ENCODE data around the gene MGAT1. TPM values are rescaled to one million over a fixed set of nuclear protein-coding genes. Genes with fewer than 3 reads are reported as not detected.

MGAT1 gene
- total RNA-seq, 2 donors from 2014 or later: 76.2 to 101 TPM

DNA sequence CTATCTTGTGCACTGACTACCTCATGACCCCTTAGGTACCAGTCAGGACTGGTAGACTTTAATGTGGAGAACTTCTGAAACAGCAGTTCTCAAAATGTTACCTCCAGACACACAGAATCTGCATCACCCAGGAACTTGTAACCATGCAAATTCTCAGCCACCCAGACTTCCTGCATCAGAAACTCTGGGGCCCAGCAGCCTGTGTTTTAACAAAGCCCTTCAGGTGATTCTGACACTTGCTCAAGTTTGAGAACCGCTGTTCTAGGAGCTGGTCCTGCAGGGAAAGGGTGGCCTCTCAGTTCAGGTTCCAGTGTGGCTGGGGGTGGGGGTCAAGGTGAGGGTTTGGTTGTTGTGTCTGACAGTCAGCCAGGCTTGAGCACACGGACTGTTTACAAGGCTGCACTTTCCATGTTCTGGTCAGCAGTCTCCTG, 30.0 kb upstream of the MGAT1 start:
- Histone ChIP-seq H3K4me3 (ENCODE audit: low read length) (no peak overlapping the region), H3K27ac (ENCODE audit: low read depth, low read length) (no peak overlapping the region), H3K4me1 (ENCODE audit: control insufficient read depth, insufficient read depth, low read length) (no peaks in the 10 kb centered on the region), H3K9ac (ENCODE audit: extremely low read depth, low read length, poor library complexity, severe bottlenecking) (no peak overlapping the region), H3K36me3 (ENCODE audit: control insufficient read depth, insufficient read depth, low read length) (no peaks in the 10 kb centered on the region), H3K9me3 (ENCODE audit: control insufficient read depth, low read length) (peaks cover 24% of the 10 kb centered on the region), H3K27me3 (ENCODE audit: control insufficient read depth, insufficient read depth, low read length, poor library complexity, severe bottlenecking) (no peaks in the 10 kb centered on the region)
- no peak for DNase-seq
- Mint-ChIP-seq H3K9me3 (peaks cover 38% of the 10 kb centered on the region), H3K36me3 (ENCODE audit: low read depth) (peaks cover 28% of the 10 kb centered on the region), H3K27ac (no peak overlapping the region), H3K4me3 (peak overlapping the region; percentile 76), H3K4me1 (peaks cover 3% of the 10 kb centered on the region), H3K27me3 (ENCODE audit: insufficient read depth) (peaks cover 46% of the 10 kb centered on the region)
- 92% methylated on average over 2 of the region's 2 CpGs; no CpG with 5 or more reads in 1 of the 2 experiments for WGBS, 2 experiments (ENCODE audit: insufficient coverage in 1 of 2, insufficient read length in 1 of 2)
- TF ChIP-seq, protein P1, sequence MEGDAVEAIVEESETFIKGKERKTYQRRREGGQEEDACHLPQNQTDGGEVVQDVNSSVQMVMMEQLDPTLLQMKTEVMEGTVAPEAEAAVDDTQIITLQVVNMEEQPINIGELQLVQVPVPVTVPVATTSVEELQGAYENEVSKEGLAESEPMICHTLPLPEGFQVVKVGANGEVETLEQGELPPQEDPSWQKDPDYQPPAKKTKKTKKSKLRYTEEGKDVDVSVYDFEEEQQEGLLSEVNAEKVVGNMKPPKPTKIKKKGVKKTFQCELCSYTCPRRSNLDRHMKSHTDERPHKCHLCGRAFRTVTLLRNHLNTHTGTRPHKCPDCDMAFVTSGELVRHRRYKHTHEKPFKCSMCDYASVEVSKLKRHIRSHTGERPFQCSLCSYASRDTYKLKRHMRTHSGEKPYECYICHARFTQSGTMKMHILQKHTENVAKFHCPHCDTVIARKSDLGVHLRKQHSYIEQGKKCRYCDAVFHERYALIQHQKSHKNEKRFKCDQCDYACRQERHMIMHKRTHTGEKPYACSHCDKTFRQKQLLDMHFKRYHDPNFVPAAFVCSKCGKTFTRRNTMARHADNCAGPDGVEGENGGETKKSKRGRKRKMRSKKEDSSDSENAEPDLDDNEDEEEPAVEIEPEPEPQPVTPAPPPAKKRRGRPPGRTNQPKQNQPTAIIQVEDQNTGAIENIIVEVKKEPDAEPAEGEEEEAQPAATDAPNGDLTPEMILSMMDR (conservative IDR thresholded peaks at IDR 0.05): no peak

DNA sequence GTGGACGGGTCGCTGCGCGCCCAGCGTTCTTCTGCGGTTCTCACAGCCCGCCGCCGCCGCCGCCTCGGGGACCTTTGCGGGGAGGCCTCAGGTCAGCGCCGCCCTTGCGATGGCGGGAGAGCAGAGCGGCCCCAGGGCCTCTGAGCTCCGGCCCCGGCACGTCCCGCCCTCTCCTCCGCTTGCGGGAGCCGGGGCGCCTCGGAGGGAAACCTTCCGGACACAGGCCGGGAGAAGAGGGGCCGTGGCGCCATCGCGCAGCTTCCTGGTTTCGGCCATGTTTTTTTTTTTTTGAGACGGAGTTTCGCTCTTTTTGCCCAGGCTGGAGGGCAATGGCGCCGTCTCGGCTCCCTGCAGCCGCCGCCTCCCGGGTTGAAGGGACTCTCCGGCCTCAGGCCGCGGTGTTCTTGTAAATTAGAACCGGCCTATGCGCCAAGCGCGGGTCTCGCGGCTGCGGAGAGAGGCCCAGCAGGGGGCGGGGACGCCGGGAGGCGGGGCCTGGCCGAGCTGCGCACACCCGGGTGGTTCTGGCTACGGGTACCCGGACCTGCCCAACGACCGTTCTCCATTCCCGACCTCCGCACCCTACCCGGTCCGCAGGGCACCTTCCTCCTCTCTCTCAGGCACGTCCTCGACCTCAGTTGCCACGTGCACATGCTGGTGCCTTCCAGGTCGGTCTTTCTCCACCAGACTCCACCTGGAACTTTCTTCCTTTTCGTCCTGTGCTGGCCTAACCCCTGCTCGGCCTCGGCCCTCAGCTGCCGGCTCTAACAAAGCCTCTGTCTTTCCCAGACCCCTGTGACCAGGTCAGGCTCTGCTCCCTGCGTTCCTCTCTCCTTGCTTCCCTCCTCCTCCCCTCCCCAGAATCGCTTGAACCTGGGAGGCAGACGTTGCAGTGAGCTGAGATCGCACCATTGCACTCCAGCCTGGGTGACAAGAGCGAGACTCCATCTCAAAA, 28.8 kb upstream of the MGAT1 start:
- H3K9ac ChIP-seq (ENCODE audit: extremely low read depth, low read length, poor library complexity, severe bottlenecking): peak overlapping the region; percentile 75
- peak overlapping the region; percentile 81 for H3K4me3 ChIP-seq (ENCODE audit: low read length)
- TF ChIP-seq, protein P1 (conservative IDR thresholded peaks at IDR 0.05): peak; percentile 22
- peak; percentile 89 for DNase-seq
- no peaks in the 10 kb centered on the region for H3K4me1 ChIP-seq (ENCODE audit: control insufficient read depth, insufficient read depth, low read length)
- Mint-ChIP-seq H3K4me1 (no peaks in the 10 kb centered on the region), H3K9me3 (peaks cover 43% of the 10 kb centered on the region), H3K27me3 (ENCODE audit: insufficient read depth) (peaks cover 51% of the 10 kb centered on the region), H3K36me3 (ENCODE audit: low read depth) (peaks cover 28% of the 10 kb centered on the region), H3K27ac (peak overlapping the region; percentile 96), H3K4me3 (peak overlapping the region; percentile 76)
- peak overlapping the region; percentile 72 for H3K27ac ChIP-seq (ENCODE audit: low read depth, low read length)
- 8 to 9% methylated on average over 23 to 80 of the region's 80 CpGs for WGBS, 2 experiments (ENCODE audit: insufficient coverage in 1 of 2, insufficient read length in 1 of 2)
- no peaks in the 10 kb centered on the region for H3K27me3 ChIP-seq (ENCODE audit: control insufficient read depth, insufficient read depth, low read length, poor library complexity, severe bottlenecking)
- H3K36me3 ChIP-seq (ENCODE audit: control insufficient read depth, insufficient read depth, low read length): no peaks in the 10 kb centered on the region
- H3K9me3 ChIP-seq (ENCODE audit: control insufficient read depth, low read length): peaks cover 24% of the 10 kb centered on the region

GRCh38 chr5:180830253-180831138, 27.9 kb upstream of the MGAT1 start:
- Histone ChIP-seq H3K36me3 (ENCODE audit: control insufficient read depth, insufficient read depth, low read length) (no peaks in the 10 kb centered on the region), H3K4me3 (ENCODE audit: low read length) (peak overlapping the region; percentile 81), H3K4me1 (ENCODE audit: control insufficient read depth, insufficient read depth, low read length) (no peaks in the 10 kb centered on the region), H3K9me3 (ENCODE audit: control insufficient read depth, low read length) (peaks cover 24% of the 10 kb centered on the region), H3K27me3 (ENCODE audit: control insufficient read depth, insufficient read depth, low read length, poor library complexity, severe bottlenecking) (no peaks in the 10 kb centered on the region), H3K27ac (ENCODE audit: low read depth, low read length) (no peak overlapping the region), H3K9ac (ENCODE audit: extremely low read depth, low read length, poor library complexity, severe bottlenecking) (peak overlapping the region; percentile 75)
- WGBS, 2 experiments (ENCODE audit: insufficient coverage in 1 of 2, insufficient read length in 1 of 2): 49 to 54% methylated on average over 28 to 35 of the region's 35 CpGs
- TF ChIP-seq, protein P1 (conservative IDR thresholded peaks at IDR 0.05): no peak
- Mint-ChIP-seq H3K27me3 (ENCODE audit: insufficient read depth) (peaks cover 59% of the 10 kb centered on the region), H3K9me3 (peaks cover 43% of the 10 kb centered on the region), H3K4me1 (no peaks in the 10 kb centered on the region), H3K27ac (peak overlapping the region; percentile 60), H3K4me3 (peak overlapping the region; percentile 76), H3K36me3 (ENCODE audit: low read depth) (peaks cover 28% of the 10 kb centered on the region)
- peak; percentile 82 for DNase-seq
